ENCODE measurements around the gene ACOXL. TPM values are rescaled to one million over a fixed set of nuclear protein-coding genes. Genes with fewer than 3 reads are reported as not detected.

Gene ACOXL
- total RNA-seq, 2 donors from 2014 or later, result 0.52 TPM; not detected in 1

DNA sequence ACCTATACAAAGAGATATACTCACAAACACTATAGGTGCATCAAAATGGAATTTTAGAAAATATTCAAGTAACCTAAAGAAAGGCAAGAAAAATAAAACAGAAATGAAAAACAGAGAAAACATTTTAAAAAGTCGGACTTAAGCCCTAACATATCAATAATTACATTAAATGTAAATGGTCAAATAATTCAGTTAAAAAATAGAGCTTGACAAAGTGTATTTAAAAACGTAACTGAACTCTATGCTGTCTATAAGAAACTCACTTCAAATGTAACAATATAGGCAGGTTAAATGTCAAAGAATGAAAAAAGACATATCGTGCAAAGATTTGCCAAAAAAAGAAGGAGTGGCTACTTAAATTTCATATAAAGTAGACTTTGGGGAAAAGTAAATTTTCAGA lies 163.9 kb downstream of the ACOXL start:
- intact Hi-C loops (cut with DNase I), result no loop called here
- no peaks in the 10 kb centered on the region for H3K27me3 ChIP-seq
- WGBS, 2 donors, result 34 to 61% methylated on average over 3 of the region's 3 CpGs
- TF ChIP-seq, protein P1, sequence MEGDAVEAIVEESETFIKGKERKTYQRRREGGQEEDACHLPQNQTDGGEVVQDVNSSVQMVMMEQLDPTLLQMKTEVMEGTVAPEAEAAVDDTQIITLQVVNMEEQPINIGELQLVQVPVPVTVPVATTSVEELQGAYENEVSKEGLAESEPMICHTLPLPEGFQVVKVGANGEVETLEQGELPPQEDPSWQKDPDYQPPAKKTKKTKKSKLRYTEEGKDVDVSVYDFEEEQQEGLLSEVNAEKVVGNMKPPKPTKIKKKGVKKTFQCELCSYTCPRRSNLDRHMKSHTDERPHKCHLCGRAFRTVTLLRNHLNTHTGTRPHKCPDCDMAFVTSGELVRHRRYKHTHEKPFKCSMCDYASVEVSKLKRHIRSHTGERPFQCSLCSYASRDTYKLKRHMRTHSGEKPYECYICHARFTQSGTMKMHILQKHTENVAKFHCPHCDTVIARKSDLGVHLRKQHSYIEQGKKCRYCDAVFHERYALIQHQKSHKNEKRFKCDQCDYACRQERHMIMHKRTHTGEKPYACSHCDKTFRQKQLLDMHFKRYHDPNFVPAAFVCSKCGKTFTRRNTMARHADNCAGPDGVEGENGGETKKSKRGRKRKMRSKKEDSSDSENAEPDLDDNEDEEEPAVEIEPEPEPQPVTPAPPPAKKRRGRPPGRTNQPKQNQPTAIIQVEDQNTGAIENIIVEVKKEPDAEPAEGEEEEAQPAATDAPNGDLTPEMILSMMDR (IDR thresholded peaks at IDR 0.05), result no peak
- DNase-seq (no peak), ATAC-seq (no peak)
- no peaks in the 10 kb centered on the region for H3K4me1 ChIP-seq
- no peaks in the 10 kb centered on the region for H3K36me3 ChIP-seq (replicated peaks in 1 of 2; ENCODE audit: insufficient read depth in 1 of 2, low read depth in 2 of 2)
- H3K27ac ChIP-seq, result no peak overlapping the region
- H3K4me3 ChIP-seq, result no peak overlapping the region
- H3K9me3 ChIP-seq, result no peaks in the 10 kb centered on the region

DNA sequence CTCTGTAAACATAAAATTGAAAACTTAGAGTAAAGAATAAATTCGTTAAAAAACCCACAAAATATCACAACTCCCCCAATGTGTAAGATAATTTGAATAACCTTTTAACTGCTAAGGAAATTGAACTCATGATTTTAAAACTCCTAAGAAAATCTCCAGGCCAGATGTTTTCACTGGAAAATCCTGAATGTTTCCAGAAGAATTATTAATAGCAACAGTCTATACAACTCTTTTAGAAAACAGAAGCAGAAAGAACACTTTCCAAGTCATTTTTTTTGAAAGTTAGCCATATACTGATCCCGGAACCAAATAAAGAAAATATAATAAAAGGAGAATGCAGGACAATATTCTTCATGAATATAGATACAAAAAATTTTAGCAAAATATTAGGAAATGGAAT lies 165.6 kb downstream of the ACOXL start:
- WGBS, 2 donors, result 42 to 55% methylated on average over 2 of the region's 2 CpGs
- intact Hi-C loops (cut with DNase I), result no loop called here
- ATAC-seq (no peak), DNase-seq (no peak)
- no peak overlapping the region for H3K27ac ChIP-seq
- H3K27me3 ChIP-seq, result no peaks in the 10 kb centered on the region
- H3K9me3 ChIP-seq, result no peaks in the 10 kb centered on the region
- no peaks in the 10 kb centered on the region for H3K36me3 ChIP-seq (replicated peaks in 1 of 2; ENCODE audit: insufficient read depth in 1 of 2, low read depth in 2 of 2)
- no peak for TF ChIP-seq POLR2A (IDR thresholded peaks at IDR 0.05)
- TF ChIP-seq, protein P1 (IDR thresholded peaks at IDR 0.05), result no peak
- no peaks in the 10 kb centered on the region for H3K4me1 ChIP-seq
- no peak overlapping the region for H3K4me3 ChIP-seq

DNA sequence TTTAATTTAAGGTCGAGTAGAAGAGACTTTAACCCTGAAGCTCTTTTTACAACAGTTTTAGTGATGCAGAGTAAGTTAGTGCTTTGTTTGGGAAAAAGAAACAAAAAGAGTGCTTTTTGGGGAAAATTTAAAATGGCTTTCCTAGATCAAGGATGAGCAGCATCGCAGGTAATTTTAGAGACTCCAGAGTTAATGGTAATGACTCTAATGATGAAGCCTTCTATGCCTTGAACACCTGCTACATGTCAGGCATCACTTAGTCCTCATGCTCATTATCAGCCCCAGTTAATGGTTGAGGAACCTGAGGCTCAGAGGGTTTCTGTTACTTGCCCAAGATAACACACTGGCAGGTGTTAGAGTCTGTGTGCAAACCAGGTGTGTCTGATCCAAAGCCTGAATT lies 167.8 kb downstream of the ACOXL start:
- intact Hi-C loops (cut with DNase I), result no loop called here
- Histone ChIP-seq H3K27me3 (no peaks in the 10 kb centered on the region), H3K4me1 (no peaks in the 10 kb centered on the region), H3K27ac (no peak overlapping the region), H3K36me3 (replicated peaks in 1 of 2; ENCODE audit: insufficient read depth in 1 of 2, low read depth in 2 of 2) (no peaks in the 10 kb centered on the region), H3K9me3 (no peaks in the 10 kb centered on the region), H3K4me3 (no peak overlapping the region)
- DNase-seq, result no peak
- WGBS, 2 donors, result 45 to 49% methylated on average over 2 of the region's 2 CpGs
- TF ChIP-seq, protein P1 (IDR thresholded peaks at IDR 0.05), result no peak
- TF ChIP-seq POLR2A (IDR thresholded peaks at IDR 0.05), result no peak
- no peak for ATAC-seq

DNA sequence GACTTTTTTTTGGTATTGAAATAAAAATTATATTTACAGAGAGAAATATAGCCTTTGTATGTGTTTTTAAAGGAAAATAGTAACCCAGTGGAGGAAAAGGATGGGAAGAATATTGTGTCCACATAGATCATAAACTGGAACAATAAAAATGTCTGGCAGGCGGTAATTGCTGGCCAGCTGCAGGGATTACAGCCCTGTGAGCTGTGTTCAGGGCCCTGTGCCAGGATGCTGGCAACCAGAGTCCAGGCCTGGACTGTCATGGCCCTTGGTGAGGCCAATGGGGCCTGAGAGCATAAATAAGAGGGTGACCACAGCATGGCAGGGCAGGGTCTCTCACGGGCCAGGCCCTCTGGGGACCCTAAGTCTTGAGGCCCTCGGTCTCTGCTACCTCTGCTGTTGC lies 171.2 kb downstream of the ACOXL start:
- Histone ChIP-seq H3K27ac (no peak overlapping the region), H3K27me3 (no peaks in the 10 kb centered on the region), H3K4me1 (no peaks in the 10 kb centered on the region), H3K36me3 (replicated peaks in 1 of 2; ENCODE audit: insufficient read depth in 1 of 2, low read depth in 2 of 2) (no peaks in the 10 kb centered on the region), H3K9me3 (no peaks in the 10 kb centered on the region), H3K4me3 (no peak overlapping the region)
- DNase-seq (no peak), ATAC-seq (no peak)
- intact Hi-C loops (cut with DNase I), result no loop called here
- TF ChIP-seq POLR2A (IDR thresholded peaks at IDR 0.05), result no peak
- TF ChIP-seq, protein P1 (IDR thresholded peaks at IDR 0.05), result no peak
- 79 to 95% methylated on average over 2 to 3 of the region's 3 CpGs for WGBS, 2 donors

DNA sequence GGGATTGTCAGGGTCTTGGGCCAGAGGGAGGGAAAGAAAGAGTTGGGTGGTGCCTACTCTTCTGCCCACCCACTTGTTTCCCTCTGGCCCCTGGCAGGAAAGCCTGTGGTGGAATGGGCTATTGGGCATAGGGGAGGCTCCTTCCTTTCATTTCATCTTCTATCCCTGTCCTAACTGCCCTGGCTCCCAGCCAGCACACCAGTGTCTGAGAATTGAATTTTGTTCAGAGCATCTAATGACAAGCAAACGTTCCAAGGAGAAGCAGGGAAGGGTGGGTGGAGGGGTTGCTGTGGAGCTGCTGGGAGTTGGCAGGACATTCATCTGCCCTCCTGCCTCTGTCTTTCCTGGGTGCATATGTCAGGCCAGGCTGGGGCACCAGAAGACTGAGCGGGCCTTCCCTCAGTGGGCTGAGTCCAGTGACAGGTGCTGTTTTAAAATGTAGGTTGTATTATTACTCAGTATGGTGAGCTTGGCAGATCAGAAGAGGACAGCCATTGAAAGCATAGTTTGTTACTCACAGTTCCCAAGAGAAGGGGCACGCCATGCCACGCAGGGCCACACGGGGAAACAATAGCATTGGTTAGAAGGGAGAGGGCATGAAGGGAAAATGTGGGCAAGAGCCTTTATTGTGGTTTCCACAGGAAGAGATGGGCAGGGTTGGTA lies 171.9 kb downstream of the ACOXL start:
- Histone ChIP-seq H3K36me3 (replicated peaks in 1 of 2; ENCODE audit: insufficient read depth in 1 of 2, low read depth in 2 of 2) (no peaks in the 10 kb centered on the region), H3K4me3 (no peak overlapping the region), H3K27me3 (no peaks in the 10 kb centered on the region), H3K4me1 (no peaks in the 10 kb centered on the region), H3K27ac (no peak overlapping the region), H3K9me3 (no peaks in the 10 kb centered on the region)
- DNase-seq, result no peak
- intact Hi-C loops (cut with DNase I), result no loop called here
- TF ChIP-seq, protein P1 (IDR thresholded peaks at IDR 0.05), result no peak
- TF ChIP-seq POLR2A (IDR thresholded peaks at IDR 0.05), result no peak
- WGBS, 2 donors, result 69 to 74% methylated on average over 5 of the region's 5 CpGs
- no peak for ATAC-seq

Measured in body of pancreas (tissue), 4 donors.